IMR-90 (cell line): ENCODE data around the gene MAGI1. TPM values are rescaled to one million over a fixed set of nuclear protein-coding genes. Genes with fewer than 3 reads are reported as not detected.

Experiments
- ATAC-seq: fragments of 200-7000 bp; cut with Tn5 transposase; 2 replicates; pipeline ENCODE4 v1.9.1; 2020; ENCODE audit warnings: low read depth, mild to moderate bottlenecking, moderate library complexity
- BruUV-seq: library from RNA; stranded (reverse); fragments of 400-500 nt; replicated peaks from 2 replicates; lab custom pipeline; 2021; lab: Mats Ljungman, UMichigan
- CTCF ChIA-PET: fragments of 300-600 bp; formaldehyde crosslinking; extraction: SDS; loops from one replicate; lab custom pipeline; 2021; ENCODE audit warnings: antibody characterized with exemption; lab: Yijun Ruan, JAX
- POLR2A ChIA-PET: fragments of 300-600 bp; sonication (Branson Sonifier 250); formaldehyde crosslinking; loops from one replicate; lab custom pipeline; 2022; ENCODE audit warnings: antibody characterized with exemption; ENCODE audit not compliant: unreplicated experiment; lab: Charles Lee
- DNase-seq: peaks from one replicate; pipeline ENCODE4 v3.0.0; 2013
- H2AFZ ChIP-seq: replicated peaks from 2 replicates; pipeline ENCODE3; 2013; ENCODE audit warnings: low read length, mild to moderate bottlenecking; ENCODE audit not compliant: poor library complexity
- H2AK5ac ChIP-seq: 2 replicates; pipeline ENCODE4 v1.6.1; 2013; ENCODE audit warnings: low read depth, low read length, inconsistent platforms
- H2AK9ac ChIP-seq: replicated peaks from 2 replicates; pipeline ENCODE3; 2013; ENCODE audit warnings: mild to moderate bottlenecking, low read depth, low read length, moderate library complexity; ENCODE audit not compliant: poor library complexity
- H2BK120ac ChIP-seq: 2 replicates; pipeline ENCODE4 v1.6.1; 2013; ENCODE audit warnings: low read depth, low read length, inconsistent platforms
- H2BK15ac ChIP-seq: 3 replicates; pipeline ENCODE4 v1.6.1; 2013; ENCODE audit warnings: low read depth, low read length, inconsistent platforms
- H2BK20ac ChIP-seq: 2 replicates; pipeline ENCODE4 v1.6.1; 2013; ENCODE audit warnings: low read depth, mild to moderate bottlenecking, inconsistent platforms, low read length, moderate library complexity
- H2BK5ac ChIP-seq: 2 replicates; pipeline ENCODE4 v1.6.1; 2013; ENCODE audit warnings: mild to moderate bottlenecking, low read depth, low read length, inconsistent platforms; ENCODE audit not compliant: poor library complexity, severe bottlenecking
- H3K14ac ChIP-seq: replicated peaks from 2 replicates; pipeline ENCODE4 v1.6.1; 2013; ENCODE audit warnings: low read depth, low read length, inconsistent platforms
- H3K18ac ChIP-seq: 2 replicates; pipeline ENCODE4 v1.6.1; 2013; ENCODE audit warnings: low read depth, low read length, control low read depth
- H3K23ac ChIP-seq: 2 replicates; pipeline ENCODE4 v1.6.1; 2013; ENCODE audit warnings: low read depth, low read length, inconsistent platforms
- H3K27ac ChIP-seq: 2 replicates; pipeline ENCODE4 v1.5.1; 2013; ENCODE audit warnings: mild to moderate bottlenecking, control low read depth, low read length; ENCODE audit not compliant: insufficient read depth
- H3K27me3 ChIP-seq: 2 replicates; pipeline ENCODE4 v1.6.1; 2013; ENCODE audit warnings: low read length; ENCODE audit not compliant: control insufficient read depth, insufficient read depth
- H3K36me3 ChIP-seq: 2 replicates; pipeline ENCODE4 v1.6.1; 2013; ENCODE audit warnings: low read length, mixed read lengths; ENCODE audit not compliant: control insufficient read depth, insufficient read depth
- H3K4ac ChIP-seq: 2 replicates; pipeline ENCODE4 v1.6.1; 2013; ENCODE audit warnings: low read depth, low read length, inconsistent platforms
- H3K4me1 ChIP-seq: 2 replicates; pipeline ENCODE4 v1.6.1; 2013; ENCODE audit warnings: low read length, mixed read lengths; ENCODE audit not compliant: control insufficient read depth, insufficient read depth
- H3K4me2 ChIP-seq: 2 replicates; pipeline ENCODE4 v1.6.1; 2013; ENCODE audit warnings: low read depth, mild to moderate bottlenecking, control low read depth, low read length, moderate library complexity
- H3K4me3 ChIP-seq: 2 replicates; pipeline ENCODE4 v1.5.1; 2013; ENCODE audit warnings: low read depth, mild to moderate bottlenecking, control low read depth, low read length, moderate library complexity; ENCODE audit not compliant: insufficient read depth
- H3K56ac ChIP-seq: 2 replicates; pipeline ENCODE4 v1.6.1; 2013; ENCODE audit warnings: low read length, inconsistent platforms; ENCODE audit not compliant: insufficient read depth; ENCODE audit errors: extremely low read depth
- H3K79me1 ChIP-seq, 2 experiments: 2 replicates each; pipeline ENCODE4 v1.6.1; 2013; ENCODE audit warnings: low read length in 2 of 2, inconsistent platforms in 1 of 2, low read depth in 1 of 2
- H3K9ac ChIP-seq: 2 replicates; pipeline ENCODE4 v1.6.1; 2013; ENCODE audit warnings: low read depth, low read length, control low read depth
- H3K9me1 ChIP-seq: 2 replicates; pipeline ENCODE4 v1.6.1; 2013; ENCODE audit warnings: low read length, inconsistent platforms; ENCODE audit not compliant: insufficient read depth
- H3K9me3 ChIP-seq: 2 replicates; pipeline ENCODE4 v1.6.1; 2013; ENCODE audit warnings: low read length; ENCODE audit not compliant: control insufficient read depth, insufficient read depth
- H4K20me1 ChIP-seq: 2 replicates; pipeline ENCODE4 v1.6.1; 2013; ENCODE audit warnings: low read length, inconsistent platforms; ENCODE audit not compliant: insufficient read depth
- H4K5ac ChIP-seq: 2 replicates; pipeline ENCODE4 v1.6.1; 2013; ENCODE audit warnings: mild to moderate bottlenecking, low read depth, low read length, control low read depth
- H4K8ac ChIP-seq, 2 experiments: 2 replicates each; pipeline ENCODE4 v1.6.1; 2013; ENCODE audit warnings: low read depth in 2 of 2, low read length in 2 of 2, control low read depth in 1 of 2, inconsistent platforms in 1 of 2
- H4K91ac ChIP-seq: 2 replicates; pipeline ENCODE4 v1.6.1; 2013; ENCODE audit warnings: low read depth, low read length, inconsistent platforms; ENCODE audit not compliant: insufficient read depth
- CHD1 ChIP-seq: IDR thresholded peaks from 2 replicates; pipeline ENCODE4 v1.6.1; 2012; ENCODE audit warnings: low read depth, low read length, improper control_type of control experiment
- ELK1 ChIP-seq: fragments of 150-350 bp; IDR thresholded peaks from 2 replicates; pipeline ENCODE4 v1.6.1; 2016; ENCODE audit warnings: low read depth, mild to moderate bottlenecking, low read length, moderate library complexity, borderline replicate concordance
- FOS ChIP-seq: fragments of 150-350 bp; IDR thresholded peaks from 2 replicates; pipeline ENCODE4 v1.6.1; 2016; ENCODE audit warnings: low read depth, low read length
- MAZ ChIP-seq: IDR thresholded peaks from 2 replicates; pipeline ENCODE4 v1.6.1; 2012; ENCODE audit warnings: low read depth, mild to moderate bottlenecking, low read length, improper control_type of control experiment, moderate library complexity, borderline replicate concordance
- NFE2L2 ChIP-seq: fragments of 150-350 bp; IDR thresholded peaks from 2 replicates; pipeline ENCODE4 v1.6.1; 2016; ENCODE audit warnings: low read depth, mild to moderate bottlenecking, low read length
- POLR2A ChIP-seq: IDR thresholded peaks from 2 replicates; pipeline ENCODE4 v1.6.1; 2012; ENCODE audit warnings: mild to moderate bottlenecking, low read depth, low read length
- RAD21 ChIP-seq: IDR thresholded peaks from 2 replicates; pipeline ENCODE4 v1.6.1; 2012; ENCODE audit warnings: low read length, improper control_type of control experiment
- RFX5 ChIP-seq: IDR thresholded peaks from 2 replicates; pipeline ENCODE4 v1.8.0; 2012; ENCODE audit warnings: low read depth, mild to moderate bottlenecking, low read length, moderate library complexity
- SMC3 ChIP-seq: fragments of 150-350 bp; IDR thresholded peaks from 2 replicates; pipeline ENCODE4 v1.6.1; 2016; ENCODE audit warnings: low read depth, mild to moderate bottlenecking, antibody characterized with exemption, low read length, moderate library complexity
- WGBS, 2 experiments: methylation state at CpG; one replicate each; pipeline versions ENCODE4 v1.1.5 to v1.1.7; 2013; ENCODE audit warnings: missing lambda C conversion rate in 2 of 2; ENCODE audit not compliant: insufficient read length in 1 of 2; ENCODE audit errors: extremely low coverage in 2 of 2; 5-methylcytosine and 5-hydroxymethylcytosine counted together
- dilution Hi-C: fragments of 300-500 bp; cut with HindIII; formaldehyde crosslinking; loops from one replicate; pipeline ENCODE4 v1.14.3; 2018; ENCODE audit warnings: low sequenced_read_pairs; ENCODE audit not compliant: unreplicated experiment
- in situ Hi-C: fragments of 300-500 bp; cut with MboI; formaldehyde crosslinking; loops from 3 replicates; pipeline ENCODE4 v1.14.3; 2019; ENCODE audit warnings: low sequenced_read_pairs, inconsistent platforms, mixed read lengths
- intact Hi-C: fragments of 100-400 bp; cut with micrococcal nuclease; formaldehyde crosslinking; loops from 2 replicates; pipeline ENCODE4 v1.10.0; 2022
- polyA plus RNA-seq, 3 experiments: library from polyadenylated mRNA; depleted of rRNA; stranded (reverse); fragments of >200 nt; gene quantifications; 2 replicates each; pipeline ENCODE4 v1.2.3, GENCODE V29; 2012; ENCODE audit warnings: low replicate concordance in 1 of 3
- total RNA-seq: library from RNA; depleted of rRNA; stranded (reverse); fragments of >200 nt; gene quantifications from 2 replicates; pipeline ENCODE4 v1.2.3, GENCODE V29; 2012
- TF ChIP-seq, protein P1 (sequence below): fragments of 150-350 bp; IDR thresholded peaks from 2 replicates; pipeline ENCODE4 v1.6.1; 2017; ENCODE audit warnings: mild to moderate bottlenecking, antibody characterized with exemption, low read length, low read depth
- TF ChIP-seq, protein P2 (sequence below): conservative IDR thresholded peaks from 2 replicates; pipeline ENCODE4 v1.5.1; 2012; ENCODE audit warnings: mild to moderate bottlenecking, low read depth, low read length, improper control_type of control experiment

MAGI1 gene
- total and polyA plus RNA-seq, 2 of the 4 experiments (the other 2 are of a cell fraction) = 14.5 to 24.2 TPM

GRCh38 chr3:65761446-65762234 is 277.1 kb downstream of the MAGI1 start:
- Histone ChIP-seq H3K4me3 (no peak overlapping the region), H4K5ac (no peak overlapping the region), H2BK5ac (no peak overlapping the region), H3K14ac (no peak overlapping the region; the same call in 1 of the 2 replicates), H3K79me1 (peaks cover 5 to 35% of the 10 kb centered on the region in 2 experiments; a peak in 3 of 4 replicates), H3K18ac (no peak overlapping the region), H3K4me2 (no peak overlapping the region), H4K91ac (no peak overlapping the region), H2AFZ (no peak overlapping the region), H3K27ac (no peak overlapping the region), H3K27me3 (no peaks in the 10 kb centered on the region), H3K9me1 (no peaks in the 10 kb centered on the region), H4K20me1 (no peaks in the 10 kb centered on the region; the same call in 1 of the 2 replicates), H3K23ac (no peak overlapping the region), H2AK5ac (no peak overlapping the region), H2BK20ac (no peak overlapping the region), H4K8ac (no peak overlapping the region), H3K36me3 (no peaks in the 10 kb centered on the region), H3K9ac (no peak overlapping the region), H2BK120ac (no peak overlapping the region), H2BK15ac (no peak overlapping the region), H3K4ac (no peak overlapping the region), H3K9me3 (no peaks in the 10 kb centered on the region), H2AK9ac (no peak overlapping the region), H3K56ac (no peak overlapping the region), H3K4me1 (peaks cover 4% of the 10 kb centered on the region)
- ATAC-seq (no peak), DNase-seq (no peak)
- TF ChIP-seq MAZ = no peak
- no peak for TF ChIP-seq ELK1
- TF ChIP-seq RFX5 = no peak
- TF ChIP-seq, protein P1, sequence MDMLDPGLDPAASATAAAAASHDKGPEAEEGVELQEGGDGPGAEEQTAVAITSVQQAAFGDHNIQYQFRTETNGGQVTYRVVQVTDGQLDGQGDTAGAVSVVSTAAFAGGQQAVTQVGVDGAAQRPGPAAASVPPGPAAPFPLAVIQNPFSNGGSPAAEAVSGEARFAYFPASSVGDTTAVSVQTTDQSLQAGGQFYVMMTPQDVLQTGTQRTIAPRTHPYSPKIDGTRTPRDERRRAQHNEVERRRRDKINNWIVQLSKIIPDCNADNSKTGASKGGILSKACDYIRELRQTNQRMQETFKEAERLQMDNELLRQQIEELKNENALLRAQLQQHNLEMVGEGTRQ = no peak
- TF ChIP-seq, protein P2, sequence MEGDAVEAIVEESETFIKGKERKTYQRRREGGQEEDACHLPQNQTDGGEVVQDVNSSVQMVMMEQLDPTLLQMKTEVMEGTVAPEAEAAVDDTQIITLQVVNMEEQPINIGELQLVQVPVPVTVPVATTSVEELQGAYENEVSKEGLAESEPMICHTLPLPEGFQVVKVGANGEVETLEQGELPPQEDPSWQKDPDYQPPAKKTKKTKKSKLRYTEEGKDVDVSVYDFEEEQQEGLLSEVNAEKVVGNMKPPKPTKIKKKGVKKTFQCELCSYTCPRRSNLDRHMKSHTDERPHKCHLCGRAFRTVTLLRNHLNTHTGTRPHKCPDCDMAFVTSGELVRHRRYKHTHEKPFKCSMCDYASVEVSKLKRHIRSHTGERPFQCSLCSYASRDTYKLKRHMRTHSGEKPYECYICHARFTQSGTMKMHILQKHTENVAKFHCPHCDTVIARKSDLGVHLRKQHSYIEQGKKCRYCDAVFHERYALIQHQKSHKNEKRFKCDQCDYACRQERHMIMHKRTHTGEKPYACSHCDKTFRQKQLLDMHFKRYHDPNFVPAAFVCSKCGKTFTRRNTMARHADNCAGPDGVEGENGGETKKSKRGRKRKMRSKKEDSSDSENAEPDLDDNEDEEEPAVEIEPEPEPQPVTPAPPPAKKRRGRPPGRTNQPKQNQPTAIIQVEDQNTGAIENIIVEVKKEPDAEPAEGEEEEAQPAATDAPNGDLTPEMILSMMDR = no peak
- no peak for TF ChIP-seq NFE2L2
- TF ChIP-seq SMC3 = no peak
- TF ChIP-seq POLR2A = no peak
- no peak for TF ChIP-seq CHD1
- no peak for TF ChIP-seq RAD21
- no peak for TF ChIP-seq FOS
- BruUV-seq = no TSS peak
- ChIA-PET CTCF (interaction anchor here (1.2 kb wide), 1 partner anchor 11 kb away, joined by 3 read pairs; no protein-coding TSS in a partner anchor), POLR2A (no interaction called here)
- intact Hi-C loops = no loop called here
- 89% methylated on average over 1 of the region's 9 CpGs; no CpG with 5 or more reads in 1 of the 2 experiments for WGBS, 2 experiments
- dilution Hi-C loops = no loop called here
- in situ Hi-C loops = no loop called here
